GM15510 (cell line): Measurements from ENCODE around the gene UNC13B.

ENCODE experiments used
- POLR2A ChIP-seq: IDR thresholded peaks from 3 replicates; pipeline ENCODE4 v1.6.1; 2011; ENCODE audit warnings: borderline replicate concordance; ENCODE audit not compliant: insufficient read length; ENCODE audit errors: extremely low read depth

UNC13B gene

GRCh38 chr9:35258660-35259474 lies 97.1 kb downstream of the UNC13B start:
- no peak for TF ChIP-seq POLR2A

GRCh38 chr9:35260186-35260585 lies 98.4 kb downstream of the UNC13B start:
- TF ChIP-seq POLR2A = no peak

DNA sequence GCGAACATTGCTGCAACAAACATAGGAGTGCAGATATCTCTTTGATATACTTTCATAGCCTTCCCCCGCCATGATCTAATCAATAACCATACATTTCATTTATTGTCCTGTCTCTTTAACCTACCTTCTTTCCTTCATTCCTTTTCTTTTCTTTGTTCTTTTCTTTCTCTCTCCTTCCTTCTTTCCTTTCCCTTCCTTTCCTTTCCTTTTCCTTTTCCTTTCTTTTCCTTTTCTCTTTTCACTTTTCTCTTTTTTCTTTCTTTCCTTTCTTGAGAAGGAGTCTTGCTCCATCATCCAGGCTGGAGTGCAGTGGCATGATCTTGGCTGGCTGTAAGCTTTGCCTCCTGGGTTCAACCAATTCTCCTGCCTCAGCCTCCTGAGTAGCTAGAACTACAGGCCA lies 100.3 kb downstream of the UNC13B start:
- TF ChIP-seq POLR2A = no peak

DNA sequence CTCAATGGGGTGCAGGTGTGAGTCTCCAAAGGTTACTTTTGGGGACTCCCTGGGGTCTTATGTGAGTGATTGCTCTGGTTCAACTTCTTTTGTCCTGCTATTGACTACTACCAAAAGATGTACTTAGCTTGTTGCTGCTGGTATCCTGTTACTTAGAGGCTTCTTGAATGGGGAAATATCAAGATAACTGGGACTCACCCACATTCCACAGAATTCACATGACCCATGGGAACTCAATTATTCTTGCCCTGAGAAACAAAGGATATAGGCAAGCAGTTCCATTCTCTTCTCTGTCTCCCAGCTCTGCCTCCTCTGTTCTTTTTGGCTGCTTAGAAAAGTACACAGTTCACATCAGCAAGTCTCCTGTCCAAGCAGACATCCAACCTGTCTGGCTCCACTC lies 105.9 kb downstream of the UNC13B start:
- TF ChIP-seq POLR2A = no peak

DNA sequence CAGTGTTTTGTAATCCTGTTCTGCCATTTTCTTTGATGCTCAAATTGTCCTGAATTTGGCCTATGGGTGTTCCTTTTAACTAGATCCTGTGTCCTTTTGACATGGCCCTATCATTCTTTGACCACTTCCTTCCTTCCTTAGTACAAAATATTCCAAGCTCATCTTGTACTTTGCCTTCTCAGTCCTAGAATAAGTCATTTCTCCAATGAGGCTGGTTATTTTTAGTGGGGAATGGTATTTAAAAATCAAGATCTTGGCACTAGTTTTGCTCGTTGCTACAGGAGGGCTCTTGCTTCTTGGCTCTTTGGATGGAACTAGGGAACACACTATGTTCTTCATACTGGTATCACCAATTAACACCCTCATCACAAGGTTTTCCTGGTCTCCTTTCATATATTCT lies 108.1 kb downstream of the UNC13B start:
- no peak for TF ChIP-seq POLR2A

- no peak for TF ChIP-seq POLR2A
These were observed 109.8 kb downstream of the UNC13B start for GRCh38 chr9:35271637-35272036.

- no peak for TF ChIP-seq POLR2A
These were observed 111.2 kb downstream of the UNC13B start for GRCh38 chr9:35272989-35273388.

DNA sequence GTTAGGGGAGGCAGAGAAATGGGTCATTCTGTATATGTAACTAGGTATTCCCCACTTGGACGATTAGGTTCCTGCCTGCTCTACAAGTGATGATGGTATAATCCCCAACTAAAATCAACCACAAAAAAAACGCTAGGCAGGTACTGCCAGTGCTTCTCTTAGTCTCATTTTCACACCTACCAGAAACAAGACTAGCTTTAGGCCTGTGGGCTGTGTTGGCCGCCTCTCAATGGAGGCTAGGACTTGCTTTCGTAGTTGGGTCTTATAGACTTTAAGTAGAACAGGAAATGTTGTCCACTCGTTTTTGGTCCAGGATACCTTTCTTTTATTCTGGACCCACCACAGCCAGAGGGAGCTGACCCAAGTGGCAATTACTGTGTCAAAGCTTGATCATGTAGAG lies 111.8 kb downstream of the UNC13B start:
- TF ChIP-seq POLR2A = no peak

DNA sequence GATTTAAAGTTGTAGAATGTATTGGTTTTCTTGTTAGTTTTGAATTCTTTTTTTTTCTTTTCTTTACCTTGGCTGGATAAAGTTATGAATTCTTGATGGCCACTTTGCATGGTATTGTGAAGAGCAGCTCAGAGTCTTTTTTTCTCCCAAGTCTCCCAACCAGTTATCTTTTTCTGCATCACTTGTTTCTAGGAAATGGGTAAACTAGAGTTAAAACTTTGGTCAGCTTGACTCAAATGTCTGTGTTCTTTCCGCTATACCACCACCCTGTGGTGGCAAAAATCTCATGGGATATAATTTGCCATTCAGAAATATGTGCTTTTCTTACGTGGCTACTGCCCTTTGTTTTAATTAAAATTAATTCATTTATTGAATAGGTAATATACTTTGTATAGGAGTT lies 113.2 kb downstream of the UNC13B start:
- TF ChIP-seq POLR2A = no peak

- no peak for TF ChIP-seq POLR2A
These were observed 115.3 kb downstream of the UNC13B start for GRCh38 chr9:35277171-35277520.

- TF ChIP-seq POLR2A = no peak
These were observed 116.0 kb downstream of the UNC13B start for GRCh38 chr9:35277628-35278359.

- TF ChIP-seq POLR2A = no peak
These were observed 118.1 kb downstream of the UNC13B start for GRCh38 chr9:35279946-35280345.

DNA sequence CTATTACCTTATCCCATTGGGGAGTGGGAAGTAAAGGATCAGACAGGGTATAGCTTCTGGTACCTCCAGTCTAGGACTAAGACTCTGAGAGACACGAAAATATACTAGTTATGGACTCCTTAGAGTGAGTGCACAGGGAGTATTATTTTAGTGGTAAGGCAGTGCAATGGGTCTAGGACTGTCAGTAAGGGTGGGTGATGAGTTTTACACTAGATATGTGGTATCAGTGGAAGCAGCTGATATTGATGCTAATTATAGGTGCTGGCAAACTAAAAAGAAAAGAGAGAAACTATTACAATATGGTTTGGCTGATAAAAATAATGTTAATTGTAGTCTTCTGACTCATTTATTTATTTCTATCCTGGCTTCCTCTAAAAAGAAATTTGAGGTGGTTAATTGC lies 118.6 kb downstream of the UNC13B start:
- no peak for TF ChIP-seq POLR2A

GRCh38 chr9:35285731-35286130 lies 123.9 kb downstream of the UNC13B start:
- no peak for TF ChIP-seq POLR2A

DNA sequence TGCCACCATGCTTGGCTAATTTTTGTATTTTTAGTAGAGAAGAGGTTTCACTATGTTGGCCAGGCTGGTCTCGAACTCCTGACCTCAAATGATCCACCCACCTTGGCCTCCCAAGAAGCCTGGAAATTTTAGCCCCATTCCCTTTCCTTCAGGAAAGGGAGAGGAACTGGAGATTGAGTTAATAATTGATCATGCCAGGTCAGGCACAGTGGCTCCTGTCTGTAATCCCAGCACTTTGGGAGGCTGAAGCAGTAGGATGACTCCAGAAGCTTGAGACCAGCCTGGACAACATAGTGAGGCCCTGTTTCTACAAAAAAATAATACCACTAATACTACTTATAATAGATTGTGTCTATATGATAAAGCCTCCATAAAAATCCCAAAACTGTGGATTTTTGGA lies 124.6 kb downstream of the UNC13B start:
- no peak for TF ChIP-seq POLR2A
